ENCODE results near the gene ULBP2.
"Not testable (repeated sequence)": the region's sequence is repeated elsewhere in the genome, so short reads cannot be mapped to it uniquely, and the experiment has no call there.

ULBP2 gene

DNA sequence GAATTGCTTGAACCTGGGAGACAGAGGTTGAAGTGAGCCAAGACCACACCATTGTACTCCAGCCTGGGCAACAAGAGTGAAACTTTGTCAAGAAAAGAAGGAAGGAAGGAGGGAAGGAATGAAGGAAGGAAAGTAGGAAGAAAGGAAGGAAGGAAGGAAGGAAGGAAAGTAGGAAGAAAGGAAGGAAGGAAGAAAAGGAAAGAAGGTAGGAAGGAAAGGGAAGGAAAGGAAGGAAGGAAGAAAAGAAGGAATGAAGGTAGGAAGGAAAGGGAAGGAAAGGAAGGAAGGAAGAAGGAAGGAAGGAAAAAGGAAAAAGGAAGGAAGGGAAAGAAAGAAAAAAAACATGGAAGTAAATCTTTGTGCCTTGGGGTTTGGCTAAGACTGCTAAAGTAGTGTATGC lies 33.6 kb downstream of the ULBP2 start:
- no peak for DNase-seq

DNA sequence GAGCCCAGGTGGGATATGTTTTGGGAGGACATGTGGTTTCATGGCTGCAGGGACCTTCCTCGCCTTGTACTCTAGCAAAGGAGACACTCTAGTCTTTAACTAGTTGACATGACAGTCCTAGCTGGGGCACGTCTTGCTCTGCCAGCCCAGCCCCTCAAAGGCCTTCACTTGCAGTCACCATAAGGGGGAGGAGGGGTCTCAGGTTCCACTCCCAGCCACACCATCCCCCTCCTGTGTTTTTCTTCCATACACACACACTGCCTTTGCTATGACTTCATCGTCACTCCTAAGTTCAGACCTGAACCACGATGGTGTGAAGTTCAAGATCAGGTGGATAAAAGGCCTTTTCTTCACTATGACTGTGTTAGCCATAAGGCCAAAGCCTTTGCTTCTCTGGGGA lies 35.4 kb downstream of the ULBP2 start:
- no peak for DNase-seq

DNA sequence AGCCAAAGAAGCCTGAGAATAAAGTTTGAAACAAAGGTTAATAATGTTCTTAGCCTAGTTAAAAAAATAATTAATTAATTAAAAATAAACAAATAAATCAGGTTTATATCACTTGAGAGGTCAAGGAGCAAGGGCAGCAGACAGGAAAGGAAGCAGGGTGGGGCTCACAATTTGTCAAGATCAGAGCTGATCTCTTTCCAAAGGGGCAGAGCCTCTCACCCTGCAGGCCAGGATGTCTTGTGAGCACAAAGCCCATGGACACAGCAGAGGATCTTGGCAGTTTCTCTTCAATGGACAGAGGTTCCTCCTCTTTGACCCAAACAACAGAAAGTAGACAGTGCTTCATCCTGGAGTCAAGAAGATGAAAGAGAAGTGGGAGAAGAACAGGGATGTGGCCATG lies 36.8 kb downstream of the ULBP2 start:
- no peak for DNase-seq

DNA sequence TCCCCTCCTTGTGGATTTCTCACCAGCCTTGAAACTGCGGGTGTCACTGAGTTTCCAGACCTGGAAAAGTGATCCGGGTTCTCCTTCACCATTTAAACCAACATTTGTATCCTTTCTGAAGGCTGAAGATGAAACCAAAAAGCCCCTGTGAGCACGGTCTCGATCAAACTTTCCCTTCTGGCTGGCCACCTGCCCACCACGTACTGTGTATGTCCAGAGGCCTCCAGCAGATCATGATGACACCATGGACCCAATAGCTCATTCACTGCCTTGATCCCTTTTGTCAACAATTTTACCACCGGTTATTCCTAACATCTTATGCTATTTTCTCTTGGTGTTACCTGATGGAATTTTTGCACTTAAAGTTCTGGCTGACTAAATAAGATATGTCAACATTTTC lies 37.5 kb downstream of the ULBP2 start:
- no peak for DNase-seq

DNA sequence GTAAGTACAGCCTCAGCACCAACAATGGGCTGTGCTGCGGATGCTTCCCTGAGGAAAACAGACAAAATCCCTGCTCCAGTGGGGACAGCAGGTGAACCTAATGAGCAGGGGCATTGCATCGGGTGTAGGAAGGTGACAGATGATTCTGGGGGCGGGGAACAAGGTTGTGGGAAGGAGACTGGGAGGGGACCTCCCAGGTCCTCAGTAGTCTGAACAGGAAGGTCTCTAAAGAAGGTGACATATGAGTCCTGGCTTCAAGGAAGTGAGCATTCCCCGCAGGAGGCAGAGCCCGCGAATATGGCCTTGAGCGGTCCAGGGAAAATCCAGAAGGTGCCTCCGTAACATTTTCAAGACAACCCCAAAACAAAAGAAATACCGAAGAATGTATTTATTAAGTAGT lies 41.3 kb downstream of the ULBP2 start:
- no peak for DNase-seq

DNA sequence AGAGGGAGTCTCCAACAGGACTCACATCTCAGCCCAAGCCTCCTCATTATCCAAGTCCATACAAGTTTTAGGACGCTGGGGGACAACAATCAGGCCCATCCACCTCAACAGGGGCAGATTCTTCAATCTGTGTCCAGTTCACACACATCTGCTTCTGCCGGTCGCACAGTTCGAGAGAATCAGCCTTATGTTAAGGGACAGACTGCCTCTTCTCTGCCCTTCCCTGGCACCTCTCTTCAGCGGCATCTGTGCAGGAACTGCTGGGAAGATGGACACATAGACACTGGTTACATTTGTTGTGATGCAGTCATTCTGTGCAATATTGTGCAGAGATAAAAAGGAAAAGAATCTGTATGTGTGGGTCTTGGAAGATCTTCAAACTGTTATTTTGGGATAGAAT lies 43.0 kb downstream of the ULBP2 start:
- DNase-seq = no peak

DNA sequence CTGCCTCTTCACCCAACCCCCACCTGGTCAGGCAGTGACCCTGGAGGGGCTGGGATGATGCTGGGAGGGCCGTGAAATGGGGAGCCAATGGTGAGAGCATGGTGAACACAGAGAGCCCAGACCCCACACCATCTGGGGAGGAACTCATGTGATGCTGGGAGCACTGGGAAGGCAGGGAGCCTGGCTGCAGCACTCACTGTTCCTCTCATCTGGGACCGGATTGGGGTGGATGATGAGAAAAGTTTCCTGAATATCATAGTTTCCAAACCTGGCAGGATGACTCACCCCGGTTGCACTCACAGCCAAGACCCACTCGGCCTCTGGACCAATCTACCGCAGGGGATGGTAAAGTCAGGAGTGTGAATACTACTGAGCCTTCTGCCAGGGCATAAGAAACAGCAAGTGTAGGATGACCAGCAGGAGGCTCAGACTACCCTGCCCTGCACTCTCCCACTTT lies 43.7 kb downstream of the ULBP2 start:
- no peak for DNase-seq

DNA sequence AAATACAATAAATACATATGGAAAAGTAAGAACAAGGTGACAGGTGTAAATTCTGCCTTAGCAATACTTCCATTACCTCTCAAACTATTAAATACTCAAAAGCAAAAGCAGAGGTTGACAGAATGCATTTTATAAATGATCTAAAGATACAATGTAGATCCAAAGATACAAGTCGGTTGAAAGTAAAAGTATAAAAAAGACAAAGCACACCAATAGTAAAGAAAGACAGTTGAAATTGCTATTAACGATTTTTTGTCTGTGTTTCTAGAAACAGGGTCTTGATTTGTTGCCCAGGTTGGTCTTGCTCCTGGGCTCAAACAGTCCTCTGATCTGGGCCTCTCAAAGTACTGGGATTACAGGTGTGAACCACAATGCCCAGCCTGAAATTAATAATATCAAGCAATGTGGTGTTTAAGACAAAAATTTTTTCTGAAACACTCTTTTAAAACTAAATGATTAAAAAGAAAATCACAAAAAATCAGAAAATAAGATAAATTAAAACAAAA lies 45.8 kb downstream of the ULBP2 start:
- no peak for DNase-seq

DNA sequence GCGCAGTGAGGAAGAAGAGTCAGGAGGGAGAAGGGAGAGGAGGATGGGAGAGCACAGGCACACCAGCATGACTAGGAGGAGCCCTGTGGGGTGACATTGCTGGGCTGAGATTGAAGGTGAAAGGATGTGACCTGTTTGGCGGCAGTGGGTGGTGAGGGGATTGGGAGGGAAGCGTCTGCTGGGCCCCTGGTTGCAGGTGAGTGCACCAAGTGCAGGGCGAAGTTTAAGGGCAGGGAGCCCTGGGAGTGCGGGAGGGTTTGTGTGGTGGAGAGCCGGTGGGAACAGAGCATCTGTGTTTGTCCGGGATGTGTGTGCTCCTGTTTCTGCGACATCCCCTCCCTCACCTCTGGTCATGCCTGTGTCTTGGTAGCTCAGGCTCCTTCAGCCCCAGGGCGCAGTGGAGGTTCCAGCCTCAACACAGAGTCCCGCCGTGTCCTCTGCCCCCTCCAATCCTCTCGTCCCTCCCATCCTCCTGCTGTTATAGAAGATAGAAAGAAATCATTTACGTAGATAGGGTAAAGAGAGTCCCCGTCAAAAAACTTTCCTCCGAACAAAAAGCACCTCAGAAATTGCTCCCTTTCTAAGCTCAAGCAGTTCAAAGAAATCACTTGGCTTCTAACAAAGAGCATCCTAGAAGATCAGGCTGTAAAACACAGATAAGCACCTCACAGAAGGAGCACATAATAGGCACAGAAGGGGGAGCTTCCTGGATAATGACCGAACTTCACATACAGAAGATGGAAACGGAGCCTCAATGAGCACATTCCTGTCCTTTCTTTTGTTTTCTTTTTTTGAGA lies 46.9 kb downstream of the ULBP2 start:
- DNase-seq = no peak

DNA sequence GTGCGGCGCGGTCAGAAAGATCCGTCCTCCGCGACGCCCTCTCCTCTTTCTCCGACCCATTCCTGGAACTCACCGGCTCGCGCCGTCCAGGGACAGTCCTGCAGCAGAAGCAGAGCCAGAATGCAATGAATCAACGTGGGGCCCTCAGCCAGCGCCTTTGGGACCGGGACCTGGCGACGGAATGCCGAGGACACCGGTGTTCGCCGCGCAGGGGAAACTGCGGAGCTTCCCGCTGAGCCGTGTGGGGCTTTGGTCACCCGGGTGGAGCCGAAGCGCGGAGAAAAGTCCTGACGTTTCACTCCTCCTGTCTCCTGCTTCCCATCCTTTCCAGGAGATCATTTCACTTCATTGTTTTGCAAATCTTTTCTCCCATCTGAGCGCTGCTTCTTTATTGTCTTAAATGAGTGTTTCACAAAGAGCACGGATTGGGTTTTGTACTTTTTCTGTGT lies 48.4 kb downstream of the ULBP2 start:
- DNase-seq = no peak

DNA sequence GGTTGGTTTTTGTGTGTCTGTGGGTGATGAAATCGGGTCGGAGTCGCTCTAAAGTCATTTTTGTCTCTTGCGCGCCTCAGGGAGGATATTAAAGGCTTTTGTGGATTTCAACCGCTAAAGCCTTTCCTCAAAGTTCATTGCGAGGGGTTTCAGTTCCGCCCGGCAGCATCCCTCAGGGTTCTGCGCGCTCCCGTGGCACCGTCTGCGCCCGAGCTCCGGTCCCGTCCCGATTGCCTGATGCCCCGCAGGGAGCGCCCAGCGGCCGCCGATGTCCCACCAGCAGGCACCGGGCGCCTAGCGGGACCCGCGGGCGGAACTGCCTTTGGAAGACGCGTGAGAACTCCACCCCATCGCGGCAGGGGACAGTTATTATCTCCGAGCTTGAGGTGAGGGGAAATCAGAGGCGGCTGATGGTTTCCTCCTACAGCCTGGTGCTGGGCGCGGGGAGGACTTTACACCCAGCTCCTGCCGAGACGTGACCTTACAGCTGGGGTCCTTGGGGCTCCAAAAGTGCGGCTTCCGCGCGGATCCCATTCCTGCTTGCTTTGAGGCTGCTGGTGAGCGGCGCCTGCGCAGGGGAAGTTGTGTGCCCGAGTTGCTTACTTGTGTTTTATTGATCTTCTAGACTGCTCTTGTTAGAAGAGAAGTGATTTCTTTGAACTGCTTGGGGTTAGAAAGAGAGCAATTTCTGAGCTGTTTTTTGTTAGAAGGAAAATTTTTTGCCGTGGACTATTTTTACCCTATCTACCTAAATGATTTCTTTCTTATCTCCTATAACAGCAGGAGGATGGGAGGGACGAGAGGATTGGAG lies 49.1 kb downstream of the ULBP2 start:
- peak; percentile 24 for DNase-seq

DNA sequence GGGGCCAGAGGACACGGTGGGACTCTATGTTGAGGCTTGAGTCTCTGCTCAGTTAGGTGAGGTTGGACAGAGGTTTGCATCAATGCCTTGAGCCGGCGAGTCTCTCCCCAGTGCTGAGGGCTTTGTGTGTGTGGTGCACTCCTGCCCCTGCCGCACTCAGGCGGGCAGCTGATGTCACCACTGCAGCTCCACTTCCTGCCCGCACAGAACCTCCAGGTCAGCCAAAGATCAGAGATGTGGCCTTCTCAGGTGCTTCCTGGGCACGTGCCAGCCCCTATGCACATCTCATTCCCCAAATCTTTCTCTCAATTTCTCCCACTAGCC lies 49.6 kb downstream of the ULBP2 start:
- DNase-seq = not testable (repeated sequence)

DNA sequence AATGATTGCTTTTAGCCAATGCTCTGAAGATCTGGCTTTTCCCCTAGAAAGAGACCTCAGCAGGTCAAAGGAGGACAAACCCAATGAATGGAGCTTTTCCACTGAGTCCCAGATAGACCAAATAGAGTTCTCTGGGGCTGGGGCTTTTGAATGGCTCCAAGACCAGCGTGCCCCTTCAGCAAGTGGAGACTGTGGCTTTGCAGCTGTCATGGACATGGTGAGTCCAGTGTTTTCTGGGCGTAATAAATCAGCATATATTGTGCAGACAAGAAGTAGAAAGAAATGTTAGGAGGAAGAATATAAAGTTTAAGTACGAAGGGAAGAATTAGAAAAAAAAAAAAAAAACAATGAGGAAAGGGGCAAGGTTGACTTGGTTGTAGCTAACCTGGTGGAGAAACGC lies 50.0 kb downstream of the ULBP2 start:
- DNase-seq = no peak

DNA sequence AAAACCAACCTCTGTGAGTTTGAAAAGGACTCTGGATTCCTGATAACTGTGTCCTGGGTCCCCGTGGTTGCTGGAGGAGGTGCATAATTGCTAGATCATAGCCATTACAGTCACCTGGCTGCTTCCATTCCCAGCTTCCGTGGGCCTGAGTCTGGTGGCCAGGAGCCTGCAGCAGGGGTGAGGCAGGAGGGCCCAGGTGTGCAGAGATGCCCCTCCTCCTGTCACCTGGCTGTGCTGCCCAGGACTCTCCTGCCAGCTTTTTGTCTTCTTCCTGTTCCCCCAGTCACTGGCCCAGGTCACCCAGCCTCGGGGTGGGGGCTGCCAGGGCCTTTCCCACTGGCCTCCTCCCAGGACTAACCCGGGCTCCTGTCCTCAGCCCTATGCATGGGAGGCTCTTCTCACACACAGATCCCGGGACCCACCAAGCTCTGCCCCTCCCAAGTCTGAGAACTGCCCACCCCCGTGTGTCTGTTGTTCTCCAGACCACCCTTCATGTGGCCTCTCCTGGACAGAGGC lies 53.5 kb downstream of the ULBP2 start:
- no peak for DNase-seq

DNA sequence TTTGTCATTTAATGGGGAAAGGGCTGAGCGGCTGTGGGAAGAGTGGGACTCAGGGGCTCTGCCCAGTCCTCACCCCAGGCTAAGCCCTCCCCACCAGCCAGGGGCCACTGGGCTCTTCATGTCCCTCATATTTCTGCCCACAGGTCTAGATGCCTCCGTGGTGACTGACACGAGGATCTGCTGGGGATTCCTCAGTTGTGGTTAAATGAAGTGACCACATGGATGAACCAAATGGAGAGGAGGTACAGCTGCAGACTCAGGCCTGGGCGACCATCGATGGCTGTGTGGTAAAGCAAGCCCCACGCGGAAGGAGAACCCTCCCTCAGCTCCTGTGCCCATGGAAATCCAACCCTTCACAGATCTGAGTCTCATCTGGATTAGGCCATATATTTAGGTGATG lies 54.2 kb downstream of the ULBP2 start:
- no peak for DNase-seq
